HEK293T (cell line): ENCODE measurements around the gene SCRN2.

ENCODE experiments used
- ARNT ChIP-seq: fragments of 450-650 bp; IDR thresholded peaks from 2 replicates; pipeline ENCODE4 v1.6.1; 2017; ENCODE audit warnings: mild to moderate bottlenecking
- BHLHE40 ChIP-seq: fragments of 450-650 bp; IDR thresholded peaks from 2 replicates; pipeline ENCODE4 v1.6.1; 2016; ENCODE audit warnings: mild to moderate bottlenecking, moderate library complexity, borderline replicate concordance
- FOXA1 ChIP-seq: fragments of 450-650 bp; IDR thresholded peaks from 2 replicates; pipeline ENCODE4 v1.6.1; 2016; ENCODE audit warnings: mild to moderate bottlenecking
- SP1 ChIP-seq: fragments of 450-650 bp; IDR thresholded peaks from 2 replicates; pipeline ENCODE4 v1.6.1; 2017
- SUZ12 ChIP-seq: fragments of 450-650 bp; IDR thresholded peaks from 2 replicates; pipeline ENCODE4 v1.6.1; 2016; ENCODE audit warnings: mild to moderate bottlenecking

- TF ChIP-seq BHLHE40, result no peak
- no peak for TF ChIP-seq SP1
- TF ChIP-seq FOXA1, result no peak
- no peak for TF ChIP-seq ARNT
- no peak for TF ChIP-seq SUZ12
Measured at GRCh38 chr17:47801906-47802305, 39.2 kb downstream of the SCRN2 start.
